HEK293 (cell line): ENCODE measurements around the gene FILIP1L.

ENCODE experiments used
- ATF2 ChIP-seq: fragments of 450-650 bp; formaldehyde crosslinking; IDR thresholded peaks from 2 replicates; pipeline ENCODE4 v1.5.1; 2016; ENCODE audit warnings: missing biosample characterization, missing genetic modification characterization, low read depth
- CTCF ChIP-seq: fragments of 450-650 bp; formaldehyde crosslinking; IDR thresholded peaks from 2 replicates; pipeline ENCODE4 v1.5.1; 2016; ENCODE audit warnings: missing biosample characterization, missing genetic modification characterization
- REST ChIP-seq: fragments of 450-650 bp; formaldehyde crosslinking; IDR thresholded peaks from 2 replicates; pipeline ENCODE4 v1.5.1; 2016; ENCODE audit warnings: missing biosample characterization, missing genetic modification characterization
- SCRT1 ChIP-seq: fragments of 450-650 bp; formaldehyde crosslinking; IDR thresholded peaks from 2 replicates; pipeline ENCODE4 v1.5.1; 2016; ENCODE audit warnings: missing biosample characterization, missing genetic modification characterization, borderline replicate concordance
- YY1 ChIP-seq: fragments of 450-650 bp; formaldehyde crosslinking; IDR thresholded peaks from 2 replicates; pipeline ENCODE4 v1.5.1; 2018; ENCODE audit warnings: missing biosample characterization, missing genetic modification characterization
- ZNF23 ChIP-seq: fragments of 450-650 bp; formaldehyde crosslinking; IDR thresholded peaks from 2 replicates; pipeline ENCODE4 v1.5.1; 2016; ENCODE audit warnings: missing biosample characterization, missing genetic modification characterization, borderline replicate concordance
- ZNF280D ChIP-seq: fragments of 450-650 bp; formaldehyde crosslinking; IDR thresholded peaks from 2 replicates; pipeline ENCODE4 v1.5.1; 2016; ENCODE audit warnings: missing biosample characterization, missing genetic modification characterization
- ZNF830 ChIP-seq: fragments of 450-650 bp; IDR thresholded peaks from 2 replicates; pipeline ENCODE4 v1.5.0; 2018; ENCODE audit warnings: missing biosample characterization, missing genetic modification characterization, low read depth, mild to moderate bottlenecking, moderate library complexity

- TF ChIP-seq ATF2 (tag by site-specific recombination) = no peak
- no peak for TF ChIP-seq CTCF (tag by site-specific recombination)
- TF ChIP-seq SCRT1 (tag by site-specific recombination) = no peak
- TF ChIP-seq ZNF280D (tag by site-specific recombination) = no peak
- no peak for TF ChIP-seq REST (tag by site-specific recombination)
- TF ChIP-seq ZNF830 (tag by site-specific recombination) = no peak
- TF ChIP-seq ZNF23 (tag by site-specific recombination) = no peak
- no peak for TF ChIP-seq YY1
Measured at GRCh38 chr3:99892332-99892731, 222.0 kb downstream of the FILIP1L start.
